ENCODE measurements around the gene TMPRSS3. TPM values are rescaled to one million over a fixed set of nuclear protein-coding genes. Genes with fewer than 3 reads are reported as not detected.

Gene TMPRSS3
- total and polyA plus RNA-seq, 2 of the 13 experiments (the other 11 are each of a cell fraction or from before 2014, with no cell fraction given), result 2.8 to 16.9 TPM

GRCh38 chr21:42375506-42375905, 20.3 kb downstream of the TMPRSS3 start:
- no peaks in the 10 kb centered on the region for H3K9me3 ChIP-seq (ENCODE audit: low read length)
- BruUV-seq (replicated peaks), result no TSS peak
- no peak overlapping the region for H2AFZ ChIP-seq (ENCODE audit: low read length)
- no peaks in the 10 kb centered on the region for H3K4me1 ChIP-seq (ENCODE audit: insufficient read depth, low read length)
- H3K79me2 ChIP-seq (ENCODE audit: insufficient read depth, low read length), result no peaks in the 10 kb centered on the region
- H3K9ac ChIP-seq (ENCODE audit: insufficient read depth, low read depth, low read length), result no peak overlapping the region
- no peak overlapping the region for H3K27ac ChIP-seq (ENCODE audit: extremely low read length, insufficient read depth, low read length)
- ATAC-seq (no peak), DNase-seq (ENCODE audit: low spot score) (no peak), FAIRE-seq (no peak)
- no peaks in the 10 kb centered on the region for H3K36me3 ChIP-seq (replicated peaks in 1 of 2; ENCODE audit: control insufficient read depth in 1 of 2, insufficient read depth in 2 of 2, low read length in 2 of 2)
- H3K4me2 ChIP-seq (ENCODE audit: low read depth, low read length), result no peak overlapping the region
- H3K27me3 ChIP-seq (ENCODE audit: control insufficient read depth in 1 of 2, insufficient read depth in 2 of 2, low read length in 2 of 2), result peaks cover 0 to 1% of the 10 kb centered on the region in 2 experiments; a peak in 1 of 5 replicates
- in situ Hi-C loops (cut with HindIII; ENCODE audit: extremely low pct_ligation_motif_present, low pct_unique_long_range_greater_than_20kb), result no loop called here
- WGBS (ENCODE audit: low lambda C conversion rate), result 95% methylated on average over 10 of the region's 11 CpGs
- no peaks in the 10 kb centered on the region for H4K20me1 ChIP-seq (ENCODE audit: insufficient read depth, low read length)
- no peak overlapping the region for H3K4me3 ChIP-seq (replicated peaks in 1 of 3; ENCODE audit: insufficient read depth in 1 of 3, low read depth in 2 of 3, low read length in 3 of 3)
- TF ChIP-seq, protein P1, sequence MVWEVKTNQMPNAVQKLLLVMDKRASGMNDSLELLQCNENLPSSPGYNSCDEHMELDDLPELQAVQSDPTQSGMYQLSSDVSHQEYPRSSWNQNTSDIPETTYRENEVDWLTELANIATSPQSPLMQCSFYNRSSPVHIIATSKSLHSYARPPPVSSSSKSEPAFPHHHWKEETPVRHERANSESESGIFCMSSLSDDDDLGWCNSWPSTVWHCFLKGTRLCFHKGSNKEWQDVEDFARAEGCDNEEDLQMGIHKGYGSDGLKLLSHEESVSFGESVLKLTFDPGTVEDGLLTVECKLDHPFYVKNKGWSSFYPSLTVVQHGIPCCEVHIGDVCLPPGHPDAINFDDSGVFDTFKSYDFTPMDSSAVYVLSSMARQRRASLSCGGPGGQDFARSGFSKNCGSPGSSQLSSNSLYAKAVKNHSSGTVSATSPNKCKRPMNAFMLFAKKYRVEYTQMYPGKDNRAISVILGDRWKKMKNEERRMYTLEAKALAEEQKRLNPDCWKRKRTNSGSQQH (CRISPR knock-in tag; IDR thresholded peaks at IDR 0.05; ENCODE audit: low read depth), result no peak
- TF ChIP-seq ELF1 (CRISPR knock-in tag; IDR thresholded peaks at IDR 0.05) (no peak), ZFP62 (CRISPR knock-in tag; IDR thresholded peaks at IDR 0.05) (no peak), EEA1 (CRISPR knock-in tag; IDR thresholded peaks at IDR 0.05; ENCODE audit: borderline replicate concordance) (no peak), SALL1 (CRISPR knock-in tag; IDR thresholded peaks at IDR 0.05) (no peak)
- intact Hi-C loops (cut with micrococcal nuclease; ENCODE audit: unreplicated experiment), result no loop called here
- CTCF ChIA-PET (ENCODE audit: low intra/inter-chr PET ratio, low total read pairs), result no interaction called here
- POLR2A ChIA-PET, result no interaction called here

DNA sequence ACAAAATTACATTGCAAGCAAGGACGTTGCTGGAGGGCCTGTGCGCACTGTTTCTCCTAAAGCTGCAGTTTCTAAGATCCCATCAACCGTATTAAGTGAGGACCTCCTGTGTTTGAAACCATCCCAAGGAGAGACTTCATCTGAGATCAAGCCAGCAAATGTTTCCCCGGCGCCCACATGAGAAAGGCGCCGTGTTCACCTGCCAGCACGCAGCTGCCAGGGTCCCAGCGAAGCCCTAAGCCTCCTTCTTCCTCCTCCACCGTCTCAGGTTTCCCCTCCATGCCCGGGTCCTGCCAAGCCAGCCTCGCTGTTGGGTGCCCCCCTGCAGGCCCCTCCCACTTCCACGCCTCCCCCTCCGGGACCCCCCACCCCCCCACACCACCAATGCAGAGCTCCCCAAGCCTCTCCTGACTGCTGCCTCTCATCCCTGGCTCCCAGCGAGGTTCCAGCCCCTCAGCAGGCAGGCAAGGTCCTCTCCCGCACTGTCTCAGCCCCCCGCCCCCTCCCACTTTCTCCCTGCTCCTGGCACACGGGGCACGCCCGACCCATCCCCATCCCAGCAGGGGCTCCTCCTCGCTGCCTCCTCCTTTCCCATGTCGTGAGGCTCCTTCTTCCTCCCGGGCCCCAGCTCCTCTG, 20.9 kb downstream of the TMPRSS3 start:
- DNase-seq (ENCODE audit: low spot score) (no peak), FAIRE-seq (no peak), ATAC-seq (no peak)
- H3K27ac ChIP-seq (ENCODE audit: extremely low read length, insufficient read depth, low read length), result no peak overlapping the region
- no peak overlapping the region for H3K9ac ChIP-seq (ENCODE audit: insufficient read depth, low read depth, low read length)
- no peaks in the 10 kb centered on the region for H4K20me1 ChIP-seq (ENCODE audit: insufficient read depth, low read length)
- no peak overlapping the region for H3K4me2 ChIP-seq (ENCODE audit: low read depth, low read length)
- ChIA-PET POLR2A (no interaction called here), CTCF (ENCODE audit: low intra/inter-chr PET ratio, low total read pairs) (interaction anchor here (0.6 kb wide), 1 partner anchor 53 kb away, joined by 3 read pairs; no protein-coding TSS in a partner anchor)
- WGBS (ENCODE audit: low lambda C conversion rate), result 91% methylated on average over 23 of the region's 23 CpGs
- H3K27me3 ChIP-seq (ENCODE audit: control insufficient read depth in 1 of 2, insufficient read depth in 2 of 2, low read length in 2 of 2), result peaks cover 0 to 1% of the 10 kb centered on the region in 2 experiments; a peak in 1 of 5 replicates
- no peaks in the 10 kb centered on the region for H3K36me3 ChIP-seq (replicated peaks in 1 of 2; ENCODE audit: control insufficient read depth in 1 of 2, insufficient read depth in 2 of 2, low read length in 2 of 2)
- no peaks in the 10 kb centered on the region for H3K9me3 ChIP-seq (ENCODE audit: low read length)
- no peaks in the 10 kb centered on the region for H3K79me2 ChIP-seq (ENCODE audit: insufficient read depth, low read length)
- no peaks in the 10 kb centered on the region for H3K4me1 ChIP-seq (ENCODE audit: insufficient read depth, low read length)
- in situ Hi-C loops (cut with HindIII; ENCODE audit: extremely low pct_ligation_motif_present, low pct_unique_long_range_greater_than_20kb) (no loop called here), intact Hi-C loops (cut with micrococcal nuclease; ENCODE audit: unreplicated experiment) (no loop called here)
- no peak overlapping the region for H3K4me3 ChIP-seq (replicated peaks in 1 of 3; ENCODE audit: insufficient read depth in 1 of 3, low read depth in 2 of 3, low read length in 3 of 3)
- H2AFZ ChIP-seq (ENCODE audit: low read length), result no peak overlapping the region
- no TSS peak for BruUV-seq (replicated peaks)
- no peak for TF ChIP-seq ZKSCAN5 (CRISPR knock-in tag; IDR thresholded peaks at IDR 0.05)
- TF ChIP-seq ZNF674 (CRISPR knock-in tag; IDR thresholded peaks at IDR 0.05; ENCODE audit: low read depth), result no peak
- TF ChIP-seq SRF (IDR thresholded peaks at IDR 0.05; ENCODE audit: low read depth, low read length), result no peak
- TF ChIP-seq ZNF33B (CRISPR knock-in tag; IDR thresholded peaks at IDR 0.05), result no peak
- no peak for TF ChIP-seq EHMT2 (IDR thresholded peaks at IDR 0.05; ENCODE audit: borderline replicate concordance, low read depth, low read length)
- TF ChIP-seq ZNF713 (CRISPR knock-in tag; IDR thresholded peaks at IDR 0.05), result no peak
- no peak for TF ChIP-seq SCMH1 (CRISPR knock-in tag; IDR thresholded peaks at IDR 0.05; ENCODE audit: borderline replicate concordance)
- no peak for TF ChIP-seq CHD2 (IDR thresholded peaks at IDR 0.05; ENCODE audit: low read depth, low read length)
- TF ChIP-seq, protein P2, sequence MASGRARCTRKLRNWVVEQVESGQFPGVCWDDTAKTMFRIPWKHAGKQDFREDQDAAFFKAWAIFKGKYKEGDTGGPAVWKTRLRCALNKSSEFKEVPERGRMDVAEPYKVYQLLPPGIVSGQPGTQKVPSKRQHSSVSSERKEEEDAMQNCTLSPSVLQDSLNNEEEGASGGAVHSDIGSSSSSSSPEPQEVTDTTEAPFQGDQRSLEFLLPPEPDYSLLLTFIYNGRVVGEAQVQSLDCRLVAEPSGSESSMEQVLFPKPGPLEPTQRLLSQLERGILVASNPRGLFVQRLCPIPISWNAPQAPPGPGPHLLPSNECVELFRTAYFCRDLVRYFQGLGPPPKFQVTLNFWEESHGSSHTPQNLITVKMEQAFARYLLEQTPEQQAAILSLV (CRISPR knock-in tag; IDR thresholded peaks at IDR 0.05; ENCODE audit: borderline replicate concordance), result no peak
- no peak for TF ChIP-seq REL (CRISPR knock-in tag; conservative IDR thresholded peaks at IDR 0.05)
- TF ChIP-seq KLF16 (CRISPR knock-in tag; IDR thresholded peaks at IDR 0.05), result no peak
- no peak for TF ChIP-seq NR1H2 (CRISPR knock-in tag; IDR thresholded peaks at IDR 0.05; ENCODE audit: borderline replicate concordance, low read depth)
- no peak for TF ChIP-seq HOXA7 (CRISPR knock-in tag; IDR thresholded peaks at IDR 0.05)

All from HepG2 (cell line).